ENCODE data around the gene OR10AG1.

The OR10AG1 gene

GRCh38 chr11:55966391-55966790 is 3.4 kb downstream of the OR10AG1 start:
- Histone ChIP-seq H3F3A (ENCODE audit: low read depth) (no peaks in the 10 kb centered on the region), H3K4me1 (ENCODE audit: insufficient read depth, low read length, poor library complexity, severe bottlenecking) (no peaks in the 10 kb centered on the region), H3K79me2 (ENCODE audit: insufficient read depth, low read length) (no peaks in the 10 kb centered on the region), H3K9ac (ENCODE audit: low read depth, low read length, poor library complexity, severe bottlenecking) (no peak overlapping the region), H3K27me3 (ENCODE audit: insufficient read depth, low read length, poor library complexity, severe bottlenecking) (no peaks in the 10 kb centered on the region), H3K4me2 (ENCODE audit: low read depth, low read length, poor library complexity, severe bottlenecking) (no peak overlapping the region), H3K4me3 (ENCODE audit: low read length, poor library complexity, severe bottlenecking) (no peak overlapping the region), H3K36me3 (ENCODE audit: insufficient read depth, low read length) (no peaks in the 10 kb centered on the region), H3K9me2 (replicated peaks; ENCODE audit: low read depth, low read length) (no peaks in the 10 kb centered on the region), H3K9me3 (ENCODE audit: insufficient read depth, low read depth, low read length) (no peaks in the 10 kb centered on the region), H2AFZ (ENCODE audit: low read length) (no peak overlapping the region), H4K20me1 (ENCODE audit: insufficient read depth, low read length, poor library complexity, severe bottlenecking) (no peaks in the 10 kb centered on the region)
- no peak for TF ChIP-seq CTCF (conservative IDR thresholded peaks at IDR 0.05; ENCODE audit: low read length)
- no peak for TF ChIP-seq EZH2phosphoT487 (IDR thresholded peaks at IDR 0.05; ENCODE audit: borderline replicate concordance)

GRCh38 chr11:55956521-55956920 is 13.2 kb downstream of the OR10AG1 start:
- no peaks in the 10 kb centered on the region for H3K79me2 ChIP-seq (ENCODE audit: insufficient read depth, low read length)
- no peaks in the 10 kb centered on the region for H4K20me1 ChIP-seq (ENCODE audit: insufficient read depth, low read length, poor library complexity, severe bottlenecking)
- no peaks in the 10 kb centered on the region for H3F3A ChIP-seq (ENCODE audit: low read depth)
- no peaks in the 10 kb centered on the region for H3K36me3 ChIP-seq (ENCODE audit: insufficient read depth, low read length)
- no peak overlapping the region for H3K9ac ChIP-seq (ENCODE audit: low read depth, low read length, poor library complexity, severe bottlenecking)
- no peak overlapping the region for H3K4me3 ChIP-seq (ENCODE audit: low read length, poor library complexity, severe bottlenecking)
- no peaks in the 10 kb centered on the region for H3K27me3 ChIP-seq (ENCODE audit: insufficient read depth, low read length, poor library complexity, severe bottlenecking)
- H2AFZ ChIP-seq (ENCODE audit: low read length) = no peak overlapping the region
- no peaks in the 10 kb centered on the region for H3K4me1 ChIP-seq (ENCODE audit: insufficient read depth, low read length, poor library complexity, severe bottlenecking)
- H3K4me2 ChIP-seq (ENCODE audit: low read depth, low read length, poor library complexity, severe bottlenecking) = no peak overlapping the region
- H3K9me3 ChIP-seq (ENCODE audit: insufficient read depth, low read depth, low read length) = no peaks in the 10 kb centered on the region
- TF ChIP-seq EZH2phosphoT487 (IDR thresholded peaks at IDR 0.05; ENCODE audit: borderline replicate concordance) = no peak
- TF ChIP-seq CTCF (conservative IDR thresholded peaks at IDR 0.05; ENCODE audit: low read length) = no peak
- no peaks in the 10 kb centered on the region for H3K9me2 ChIP-seq (replicated peaks; ENCODE audit: low read depth, low read length)

GRCh38 chr11:55949330-55949729 is 20.4 kb downstream of the OR10AG1 start:
- no peaks in the 10 kb centered on the region for H4K20me1 ChIP-seq (ENCODE audit: insufficient read depth, low read length, poor library complexity, severe bottlenecking)

More at GRCh38 chr11:55949330-55949729, 20.4 kb downstream of the OR10AG1 start:
- Histone ChIP-seq H3K36me3 (ENCODE audit: insufficient read depth, low read length) (no peaks in the 10 kb centered on the region), H2AFZ (ENCODE audit: low read length) (no peak overlapping the region), H3K27me3 (ENCODE audit: insufficient read depth, low read length, poor library complexity, severe bottlenecking) (no peaks in the 10 kb centered on the region), H3K9me3 (ENCODE audit: insufficient read depth, low read depth, low read length) (no peaks in the 10 kb centered on the region), H3K4me3 (ENCODE audit: low read length, poor library complexity, severe bottlenecking) (no peak overlapping the region), H3K4me2 (ENCODE audit: low read depth, low read length, poor library complexity, severe bottlenecking) (no peak overlapping the region), H3K9ac (ENCODE audit: low read depth, low read length, poor library complexity, severe bottlenecking) (no peak overlapping the region), H3F3A (ENCODE audit: low read depth) (no peaks in the 10 kb centered on the region), H3K79me2 (ENCODE audit: insufficient read depth, low read length) (no peaks in the 10 kb centered on the region), H3K4me1 (ENCODE audit: insufficient read depth, low read length, poor library complexity, severe bottlenecking) (no peaks in the 10 kb centered on the region), H3K9me2 (replicated peaks; ENCODE audit: low read depth, low read length) (no peaks in the 10 kb centered on the region)
- TF ChIP-seq CTCF (conservative IDR thresholded peaks at IDR 0.05; ENCODE audit: low read length) = no peak
- TF ChIP-seq EZH2phosphoT487 (IDR thresholded peaks at IDR 0.05; ENCODE audit: borderline replicate concordance) = no peak
